Subcutaneous adipose tissue (tissue), 4 donors: ENCODE measurements around the gene C1QBP. TPM values are rescaled to one million over a fixed set of nuclear protein-coding genes. Genes with fewer than 3 reads are reported as not detected.

ENCODE experiments used
- CTCF ChIP-seq: fragments of 450-650 bp; IDR thresholded peaks from one replicate; pipeline ENCODE4 v1.5.1; 2016; ENCODE audit warnings: low read depth, mild to moderate bottlenecking, control low read depth, antibody characterized with exemption, moderate library complexity
- total RNA-seq, 4 donors: library from RNA; depleted of rRNA; stranded (reverse); fragments of >200 nt; gene quantifications; one replicate each; pipeline ENCODE4 v1.1.0, GENCODE V29; 2016

C1QBP gene
- total RNA-seq, 4 donors from 2014 or later = 54.4 to 85.3 (median 73.3) TPM

GRCh38 chr17:5430413-5430999 lies 8.4 kb downstream of the C1QBP start:
- TF ChIP-seq CTCF = no peak

GRCh38 chr17:5429191-5429887 lies 9.6 kb downstream of the C1QBP start:
- no peak for TF ChIP-seq CTCF

GRCh38 chr17:5425826-5426225 lies 13.1 kb downstream of the C1QBP start:
- TF ChIP-seq CTCF = no peak

- no peak for TF ChIP-seq CTCF
Measured at GRCh38 chr17:5424909-5425308, 14.0 kb downstream of the C1QBP start.

GRCh38 chr17:5422505-5422904 lies 16.4 kb downstream of the C1QBP start:
- TF ChIP-seq CTCF = no peak

GRCh38 chr17:5419959-5420653 lies 18.8 kb downstream of the C1QBP start, which contains the start of gene RPAIN:
TSS of gene RPAIN (plus strand) at chr17:5420182. CDS start at chr17:5420211, 29 bp downstream.
- TF ChIP-seq CTCF = no peak

- TF ChIP-seq CTCF = no peak
Measured at GRCh38 chr17:5419356-5419958, 19.5 kb downstream of the C1QBP start, which contains the start of gene NUP88. TSS of gene NUP88 (minus strand) at chr17:5419662. CDS start at chr17:5419650, 12 bp downstream.
